ENCODE results near the gene RTP2.

- TF ChIP-seq CTCF (IDR thresholded peaks at IDR 0.05) (no peak), TCF7L2 (IDR thresholded peaks at IDR 0.05; ENCODE audit: low read depth, low read length) (no peak), POLR2AphosphoS5 (IDR thresholded peaks at IDR 0.05; ENCODE audit: low read depth, low read length) (no peak)
Observed at GRCh38 chr3:187677604-187678003, 24.8 kb downstream of the RTP2 start.
